Colonic mucosa (tissue), 4 donors: ENCODE measurements around the gene TEN1. TPM values are rescaled to one million over a fixed set of nuclear protein-coding genes. Genes with fewer than 3 reads are reported as not detected.
"Not testable (repeated sequence)": the region's sequence is repeated elsewhere in the genome, so short reads cannot be mapped to it uniquely, and the experiment has no call there.

Experiments
- DNase-seq: peaks from one replicate; pipeline ENCODE4 v3.0.0-alpha.2; 2020
- H3K27ac ChIP-seq: fragments of 200-600 bp; one replicate; pipeline ENCODE4 v1.8.0; 2021
- H3K27me3 ChIP-seq: fragments of 200-600 bp; one replicate; pipeline ENCODE4 v1.8.0; 2021
- H3K36me3 ChIP-seq: fragments of 200-600 bp; one replicate; pipeline ENCODE4 v1.8.0; 2021
- H3K4me1 ChIP-seq: fragments of 200-600 bp; one replicate; pipeline ENCODE4 v1.8.0; 2021; ENCODE audit warnings: mild to moderate bottlenecking
- H3K4me3 ChIP-seq: fragments of 200-600 bp; one replicate; pipeline ENCODE4 v1.8.0; 2021
- H3K9ac ChIP-seq, 2 donors: one replicate each; pipeline ENCODE4 v1.7.0; 2013; ENCODE audit warnings: control low read depth in 2 of 2, low read depth in 2 of 2, low read length in 2 of 2
- H3K9me3 ChIP-seq: fragments of 200-600 bp; one replicate; pipeline ENCODE4 v1.8.0; 2021
- intact Hi-C: fragments of 100-400 bp; cut with DNase I; formaldehyde crosslinking; loops from one replicate; pipeline ENCODE4 v1.14.1; 2022
- total RNA-seq, 2 donors: library from RNA; stranded (reverse); fragmentation: NEBNext Ultra II Directional in 1 of 2; extraction: Animal tissue kit (Norgen Biotek cat#: 25700) in 1 of 2; gene quantifications; one replicate each; pipeline ENCODE4 v1.2.1, GENCODE V29; 2021
- TF ChIP-seq, protein P1 (sequence below): fragments of 200-600 bp; IDR thresholded peaks from one replicate; pipeline ENCODE4 v1.8.0; 2022; ENCODE audit warnings: antibody characterized with exemption, mild to moderate bottlenecking
- donor health status: healthy.
- donor health status: DM: no; HTN: no; CAD: no.
- donor health status: DM: no; HTN: no; CAD: no.

TEN1 gene
- total RNA-seq, 2 donors from 2014 or later: 15.9 to 18.6 TPM

DNA sequence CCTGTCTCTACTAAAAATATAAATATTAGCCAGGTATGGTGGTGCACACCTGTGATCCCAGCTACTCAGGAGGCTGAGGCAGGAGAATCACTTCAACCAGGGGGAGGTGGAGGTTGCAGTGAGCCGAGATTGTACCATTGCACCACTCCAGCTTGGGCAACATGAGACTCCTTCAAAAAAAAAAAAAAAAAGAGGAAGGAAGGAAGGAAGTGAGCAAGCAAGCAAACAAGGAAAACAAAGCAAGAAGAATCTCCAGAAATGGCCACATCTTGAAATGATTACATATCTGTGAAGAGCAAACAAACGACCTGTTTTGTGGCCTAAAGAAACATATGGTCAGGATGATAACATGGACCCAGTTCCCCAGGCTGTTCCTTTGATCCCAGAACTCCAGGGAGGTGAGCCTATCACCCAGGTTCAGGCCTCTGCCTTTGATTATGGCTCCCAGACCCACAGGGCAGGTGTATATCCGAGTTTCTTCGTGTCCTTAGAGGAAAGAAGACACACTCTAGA is 9.0 kb upstream of the TEN1 start:
- no peak for DNase-seq
- Histone ChIP-seq H3K4me3 (no peak overlapping the region), H3K9ac (no peak overlapping the region), H3K27ac (no peak overlapping the region), H3K36me3 (no peaks in the 10 kb centered on the region), H3K27me3 (no peaks in the 10 kb centered on the region), H3K9me3 (no peaks in the 10 kb centered on the region), H3K4me1 (no peaks in the 10 kb centered on the region)
- intact Hi-C loops: no loop called here
- TF ChIP-seq, protein P1, sequence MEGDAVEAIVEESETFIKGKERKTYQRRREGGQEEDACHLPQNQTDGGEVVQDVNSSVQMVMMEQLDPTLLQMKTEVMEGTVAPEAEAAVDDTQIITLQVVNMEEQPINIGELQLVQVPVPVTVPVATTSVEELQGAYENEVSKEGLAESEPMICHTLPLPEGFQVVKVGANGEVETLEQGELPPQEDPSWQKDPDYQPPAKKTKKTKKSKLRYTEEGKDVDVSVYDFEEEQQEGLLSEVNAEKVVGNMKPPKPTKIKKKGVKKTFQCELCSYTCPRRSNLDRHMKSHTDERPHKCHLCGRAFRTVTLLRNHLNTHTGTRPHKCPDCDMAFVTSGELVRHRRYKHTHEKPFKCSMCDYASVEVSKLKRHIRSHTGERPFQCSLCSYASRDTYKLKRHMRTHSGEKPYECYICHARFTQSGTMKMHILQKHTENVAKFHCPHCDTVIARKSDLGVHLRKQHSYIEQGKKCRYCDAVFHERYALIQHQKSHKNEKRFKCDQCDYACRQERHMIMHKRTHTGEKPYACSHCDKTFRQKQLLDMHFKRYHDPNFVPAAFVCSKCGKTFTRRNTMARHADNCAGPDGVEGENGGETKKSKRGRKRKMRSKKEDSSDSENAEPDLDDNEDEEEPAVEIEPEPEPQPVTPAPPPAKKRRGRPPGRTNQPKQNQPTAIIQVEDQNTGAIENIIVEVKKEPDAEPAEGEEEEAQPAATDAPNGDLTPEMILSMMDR: no peak

- TF ChIP-seq, protein P1: no peak
- Histone ChIP-seq H3K36me3 (no peaks in the 10 kb centered on the region), H3K9me3 (no peaks in the 10 kb centered on the region), H3K27ac (no peak overlapping the region), H3K4me3 (no peak overlapping the region), H3K4me1 (peaks cover 3% of the 10 kb centered on the region), H3K27me3 (no peaks in the 10 kb centered on the region), H3K9ac (no peak overlapping the region)
- intact Hi-C loops: no loop called here
- DNase-seq: no peak
These were observed 8.4 kb upstream of the TEN1 start for GRCh38 chr17:75970626-75971025.

DNA sequence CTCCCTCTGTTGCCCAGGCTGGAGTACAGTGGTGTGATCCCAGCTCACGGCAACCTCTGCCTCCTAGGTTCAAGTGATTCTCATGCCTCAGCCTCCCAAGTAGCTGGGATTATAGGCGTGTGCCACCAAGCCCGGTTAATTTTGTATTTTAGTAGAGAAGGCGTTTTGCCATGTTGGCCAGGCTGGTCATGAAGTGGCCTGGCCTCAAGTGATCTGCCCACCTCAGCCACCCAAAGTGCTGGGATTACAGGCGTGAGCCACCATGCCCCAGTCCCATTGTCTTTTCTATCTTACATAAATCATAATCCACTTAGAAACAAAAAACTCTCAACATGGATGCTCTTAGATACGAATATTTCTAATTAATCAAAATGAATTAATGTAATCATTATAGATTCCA is 3.9 kb upstream of the TEN1 start:
- H3K4me3 ChIP-seq, H3K27me3 ChIP-seq, DNase-seq, H3K9me3 ChIP-seq, H3K36me3 ChIP-seq, H3K27ac ChIP-seq, intact Hi-C loops: not testable (repeated sequence)
- Histone ChIP-seq H3K4me1 (peaks cover 13% of the 10 kb centered on the region), H3K9ac (peak overlapping the region; percentile 1 to 5)

GRCh38 chr17:75975757-75976174 is 3.3 kb upstream of the TEN1 start:
- Histone ChIP-seq H3K9ac (peak overlapping the region in 1 of 2 donors; percentile 1), H3K4me1 (peaks cover 13% of the 10 kb centered on the region), H3K27ac (peak overlapping the region; percentile 56), H3K27me3 (no peaks in the 10 kb centered on the region), H3K4me3 (no peak overlapping the region), H3K9me3 (no peaks in the 10 kb centered on the region), H3K36me3 (no peaks in the 10 kb centered on the region)
- intact Hi-C loops: no loop called here
- no peak for DNase-seq
- TF ChIP-seq, protein P1: no peak

DNA sequence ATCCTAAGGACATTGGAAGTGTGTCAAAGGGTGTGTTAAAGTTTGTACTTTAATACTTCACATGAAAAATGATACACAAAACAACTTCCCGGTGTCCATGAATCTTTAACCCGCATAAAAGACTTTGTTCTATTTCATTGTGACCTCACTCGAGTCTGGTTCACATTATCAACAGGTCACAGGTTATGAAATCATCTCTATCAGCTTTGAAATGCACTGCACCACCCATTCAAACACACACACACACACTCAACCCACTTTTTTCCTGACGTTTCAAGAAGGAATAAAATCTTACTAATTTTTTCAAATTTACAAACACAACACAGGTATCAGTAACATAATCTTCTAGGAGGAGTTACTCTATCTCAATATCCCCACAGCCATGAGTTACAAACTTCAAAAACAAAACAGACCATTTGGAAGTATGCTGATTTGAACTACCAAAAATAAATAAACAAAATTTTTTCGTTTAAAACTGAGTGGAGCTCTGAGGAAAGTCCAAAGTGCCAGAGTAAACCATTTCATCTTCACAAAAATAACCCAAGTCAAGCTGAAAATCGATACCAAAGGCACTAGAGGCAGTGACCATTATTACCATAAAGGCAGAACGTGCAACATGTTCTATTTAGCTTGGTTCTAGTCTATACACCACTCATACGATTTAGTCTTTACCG is 2.7 kb upstream of the TEN1 start:
- intact Hi-C loops: no loop called here
- TF ChIP-seq, protein P1: no peak
- H3K27ac ChIP-seq: peak overlapping the region; percentile 56
- H3K4me3 ChIP-seq: no peak overlapping the region
- H3K27me3 ChIP-seq: no peaks in the 10 kb centered on the region
- H3K9me3 ChIP-seq: no peaks in the 10 kb centered on the region
- no peaks in the 10 kb centered on the region for H3K36me3 ChIP-seq
- peaks cover 13% of the 10 kb centered on the region for H3K4me1 ChIP-seq
- H3K9ac ChIP-seq: peak overlapping the region in 1 of 2 donors; percentile 30
- DNase-seq: peak; percentile 35

DNA sequence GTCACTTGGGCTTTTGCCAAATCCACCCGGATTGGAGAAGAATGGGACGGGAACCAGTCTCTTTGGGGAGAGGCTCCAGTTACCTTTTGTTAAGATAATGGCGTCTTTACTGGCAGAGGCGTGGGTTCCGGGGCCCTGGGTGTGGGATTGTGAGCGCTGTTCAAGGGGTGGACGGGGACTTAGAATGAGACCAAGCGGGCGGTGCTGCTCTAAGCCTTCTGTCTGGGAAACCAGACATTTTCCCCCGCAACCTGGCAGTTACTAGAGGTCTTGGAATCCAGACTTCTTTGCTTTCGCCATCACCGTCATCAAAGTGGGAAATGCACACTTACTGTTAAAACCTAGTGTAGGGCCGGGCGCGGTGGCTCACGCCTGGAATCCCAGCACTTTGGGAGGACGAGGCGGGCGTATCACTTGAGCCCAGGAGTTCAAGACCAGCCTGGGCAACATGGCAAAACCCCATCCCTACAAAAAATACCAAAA is 706 bp downstream of the TEN1 start:
- no peaks in the 10 kb centered on the region for H3K36me3 ChIP-seq
- H3K27me3 ChIP-seq: no peaks in the 10 kb centered on the region
- H3K27ac ChIP-seq: peak overlapping the region; percentile 94
- H3K4me3 ChIP-seq: peak overlapping the region; percentile 84
- no peaks in the 10 kb centered on the region for H3K9me3 ChIP-seq
- H3K9ac ChIP-seq: peak overlapping the region; percentile 99 to 100
- peak; percentile 56 for DNase-seq
- peaks cover 17% of the 10 kb centered on the region for H3K4me1 ChIP-seq
- TF ChIP-seq, protein P1: no peak
- intact Hi-C loops: no loop called here
